Immature natural killer cell (primary cell): ENCODE data around the gene FOXL1. TPM values are rescaled to one million over a fixed set of nuclear protein-coding genes. Genes with fewer than 3 reads are reported as not detected.

Experiments used
- DNase-seq, 3 donors: peaks; one replicate each; pipeline ENCODE4 v3.0.0; 2022; ENCODE audit warnings: mixed read lengths in 1 of 3
- H3K27ac Mint-ChIP-seq, 6 donors: one replicate each; pipeline ENCODE4 v1.8.0; 2020; ENCODE audit warnings: mixed read lengths in 6 of 6, mild to moderate bottlenecking in 5 of 6, inconsistent platforms in 4 of 6, moderate library complexity in 3 of 6
- H3K27me3 Mint-ChIP-seq, 3 donors: one replicate each; pipeline ENCODE4 v1.8.0; 2020 to 2021; ENCODE audit warnings: low read depth in 3 of 3, mild to moderate bottlenecking in 3 of 3, mixed read lengths in 3 of 3, moderate library complexity in 3 of 3, inconsistent platforms in 1 of 3
- H3K36me3 Mint-ChIP-seq, 3 donors: one replicate each; pipeline ENCODE4 v1.8.0; 2020; ENCODE audit warnings: mixed read lengths in 3 of 3, inconsistent platforms in 2 of 3, mild to moderate bottlenecking in 2 of 3
- H3K4me1 Mint-ChIP-seq, 2 donors: one replicate each; pipeline ENCODE4 v1.8.0; 2020; ENCODE audit warnings: inconsistent platforms in 2 of 2, mild to moderate bottlenecking in 2 of 2, mixed read lengths in 2 of 2, moderate library complexity in 1 of 2
- H3K4me3 Mint-ChIP-seq, 5 donors: one replicate each; pipeline ENCODE4 v1.8.0; 2020; ENCODE audit warnings: mild to moderate bottlenecking in 5 of 5, mixed read lengths in 5 of 5, inconsistent platforms in 3 of 5, moderate library complexity in 3 of 5
- H3K9me3 Mint-ChIP-seq, 6 donors: one replicate each; pipeline ENCODE4 v1.8.0; 2020; ENCODE audit warnings: mild to moderate bottlenecking in 6 of 6, mixed read lengths in 6 of 6, inconsistent platforms in 4 of 6, moderate library complexity in 3 of 6
- polyA plus RNA-seq, 3 donors: library from polyadenylated mRNA; unstranded; fragments of 300-500 nt; fragmentation: Illumina TruSeq; gene quantifications; one replicate each; pipeline ENCODE4 v1.2.3, GENCODE V29; 2021

Gene FOXL1
- not detected for polyA plus RNA-seq

GRCh38 chr16:86578061-86578599 is at the start of gene FOXL1:
Gene FOXL1, plus strand, starts transcription at chr16:86578549. Its CDS starts 175 bp downstream, at chr16:86578724.
- Mint-ChIP-seq H3K36me3 (no peaks in the 10 kb centered on the region), H3K4me3 (peak within 1 kb of the TSS in 1 of 5 donors; percentile 40), H3K27ac (no peak within 1 kb of the TSS), H3K27me3 (peaks cover 14 to 40% (median 27%) of the 10 kb centered on the region in 3 donors), H3K4me1 (peaks cover 6 to 14% of the 10 kb centered on the region in 2 donors), H3K9me3 (no peaks in the 10 kb centered on the region)
- no peak for DNase-seq

- peaks cover 0 to 18% (median 6%) of the 10 kb centered on the region in 3 donors for H3K36me3 Mint-ChIP-seq
- no peak overlapping the region for H3K27ac Mint-ChIP-seq
- H3K4me1 Mint-ChIP-seq: no peaks in the 10 kb centered on the region
- H3K27me3 Mint-ChIP-seq: peaks cover 0 to 2% (median 0%) of the 10 kb centered on the region in 3 donors
- no peak for DNase-seq
- no peak overlapping the region for H3K4me3 Mint-ChIP-seq
- H3K9me3 Mint-ChIP-seq: peaks cover 0 to 2% (median 0%) of the 10 kb centered on the region in 6 donors
Observed at GRCh38 chr16:86529160-86529559, 49.2 kb upstream of the FOXL1 start.

- H3K27me3 Mint-ChIP-seq: peaks cover 0 to 2% (median 0%) of the 10 kb centered on the region in 3 donors
- H3K4me3 Mint-ChIP-seq: no peak overlapping the region
- peaks cover under 1 to 18% (median 6%) of the 10 kb centered on the region in 3 donors for H3K36me3 Mint-ChIP-seq
- no peak for DNase-seq
- no peaks in the 10 kb centered on the region for H3K4me1 Mint-ChIP-seq
- H3K9me3 Mint-ChIP-seq: peaks cover 0 to 2% (median 0%) of the 10 kb centered on the region in 6 donors
- H3K27ac Mint-ChIP-seq: no peak overlapping the region
Observed at GRCh38 chr16:86530251-86531190, 47.8 kb upstream of the FOXL1 start.

DNA sequence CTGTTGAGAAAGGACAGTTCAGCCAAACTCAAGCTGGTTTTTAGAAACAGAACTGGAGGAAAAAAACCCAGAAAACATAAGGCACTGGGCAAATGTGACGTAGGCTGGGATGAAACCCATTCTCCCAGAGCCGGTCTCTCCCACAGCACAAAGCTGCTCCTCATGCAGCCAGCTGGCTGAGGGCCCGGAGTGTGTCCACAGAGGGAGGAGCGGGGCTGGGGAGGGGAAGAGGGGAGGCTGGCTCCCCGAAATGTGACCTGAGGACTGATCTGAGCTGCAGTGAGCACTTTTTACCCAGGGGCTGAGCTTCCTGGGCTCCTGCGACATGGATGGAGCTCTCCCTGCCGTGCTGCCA is 47.2 kb upstream of the FOXL1 start:
- H3K36me3 Mint-ChIP-seq: peaks cover 4 to 18% (median 10%) of the 10 kb centered on the region in 3 donors
- no peak overlapping the region for H3K27ac Mint-ChIP-seq
- H3K4me1 Mint-ChIP-seq: no peaks in the 10 kb centered on the region
- peaks cover 0 to 2% (median 0%) of the 10 kb centered on the region in 6 donors for H3K9me3 Mint-ChIP-seq
- no peak overlapping the region for H3K4me3 Mint-ChIP-seq
- H3K27me3 Mint-ChIP-seq: peaks cover 0 to 2% (median 0%) of the 10 kb centered on the region in 3 donors
- no peak for DNase-seq

DNA sequence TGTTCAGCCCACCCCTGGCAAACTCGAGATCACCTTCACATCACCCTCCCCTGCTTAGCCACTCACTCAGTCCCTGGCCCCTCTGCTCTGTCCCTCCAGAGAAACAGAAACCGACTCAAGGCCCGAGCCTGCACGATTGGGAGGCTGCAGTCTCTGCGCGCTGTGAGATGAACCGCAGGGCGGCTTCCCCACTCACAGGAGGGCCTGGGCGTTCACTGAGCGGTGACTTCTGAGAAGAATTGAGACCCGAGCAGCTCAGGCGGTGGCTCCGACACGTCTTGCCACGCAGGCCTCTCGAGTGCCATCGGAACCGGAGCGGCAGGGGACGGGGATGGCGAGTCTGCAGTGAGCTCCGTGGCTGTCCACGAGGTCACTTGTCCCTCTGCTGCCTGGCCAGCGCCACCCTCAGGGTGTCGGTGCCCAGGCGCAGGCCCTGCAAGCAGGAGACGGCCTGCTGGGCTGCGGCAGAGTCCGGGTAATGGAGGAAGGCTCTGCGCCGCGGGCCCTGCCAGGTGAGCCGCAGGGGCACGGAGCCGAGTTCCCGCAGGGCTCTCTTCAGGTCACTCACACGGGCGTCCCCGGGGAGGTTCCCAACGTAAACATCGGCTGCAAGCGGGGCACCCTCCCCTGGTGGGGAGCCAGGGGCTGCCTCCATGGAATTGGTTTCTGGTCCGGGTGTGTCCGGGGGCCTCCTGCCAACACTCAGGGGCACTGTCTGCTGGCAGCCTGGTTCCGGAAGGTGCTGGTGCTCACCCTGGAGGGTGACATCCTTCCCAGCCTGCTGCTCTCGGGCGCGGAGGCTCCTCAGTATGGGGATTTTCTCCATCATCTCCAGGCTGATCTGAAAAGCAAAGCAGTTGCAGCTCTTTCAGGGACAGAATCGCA is 46.5 kb upstream of the FOXL1 start:
- no peaks in the 10 kb centered on the region for H3K4me1 Mint-ChIP-seq
- DNase-seq: no peak
- H3K36me3 Mint-ChIP-seq: peaks cover 6 to 18% (median 17%) of the 10 kb centered on the region in 3 donors
- H3K27me3 Mint-ChIP-seq: peaks cover 0 to 2% (median 2%) of the 10 kb centered on the region in 3 donors
- peaks cover 0 to 2% (median 0%) of the 10 kb centered on the region in 6 donors for H3K9me3 Mint-ChIP-seq
- H3K4me3 Mint-ChIP-seq: no peak overlapping the region
- no peak overlapping the region for H3K27ac Mint-ChIP-seq

- no peak overlapping the region for H3K4me3 Mint-ChIP-seq
- no peak overlapping the region for H3K27ac Mint-ChIP-seq
- peaks cover 0 to 2% (median 2%) of the 10 kb centered on the region in 3 donors for H3K27me3 Mint-ChIP-seq
- no peak for DNase-seq
- peaks cover 0 to 2% (median 0%) of the 10 kb centered on the region in 6 donors for H3K9me3 Mint-ChIP-seq
- no peaks in the 10 kb centered on the region for H3K4me1 Mint-ChIP-seq
- peaks cover 11 to 23% (median 18%) of the 10 kb centered on the region in 3 donors for H3K36me3 Mint-ChIP-seq
Observed at GRCh38 chr16:86532526-86532815, 45.9 kb upstream of the FOXL1 start.

GRCh38 chr16:86533076-86533475 is 45.3 kb upstream of the FOXL1 start:
- Mint-ChIP-seq H3K4me3 (no peak overlapping the region), H3K36me3 (peaks cover 11 to 23% (median 18%) of the 10 kb centered on the region in 3 donors), H3K27ac (no peak overlapping the region), H3K9me3 (no peaks in the 10 kb centered on the region), H3K4me1 (no peaks in the 10 kb centered on the region), H3K27me3 (peaks cover 0 to 2% (median 2%) of the 10 kb centered on the region in 3 donors)
- DNase-seq: no peak

DNA sequence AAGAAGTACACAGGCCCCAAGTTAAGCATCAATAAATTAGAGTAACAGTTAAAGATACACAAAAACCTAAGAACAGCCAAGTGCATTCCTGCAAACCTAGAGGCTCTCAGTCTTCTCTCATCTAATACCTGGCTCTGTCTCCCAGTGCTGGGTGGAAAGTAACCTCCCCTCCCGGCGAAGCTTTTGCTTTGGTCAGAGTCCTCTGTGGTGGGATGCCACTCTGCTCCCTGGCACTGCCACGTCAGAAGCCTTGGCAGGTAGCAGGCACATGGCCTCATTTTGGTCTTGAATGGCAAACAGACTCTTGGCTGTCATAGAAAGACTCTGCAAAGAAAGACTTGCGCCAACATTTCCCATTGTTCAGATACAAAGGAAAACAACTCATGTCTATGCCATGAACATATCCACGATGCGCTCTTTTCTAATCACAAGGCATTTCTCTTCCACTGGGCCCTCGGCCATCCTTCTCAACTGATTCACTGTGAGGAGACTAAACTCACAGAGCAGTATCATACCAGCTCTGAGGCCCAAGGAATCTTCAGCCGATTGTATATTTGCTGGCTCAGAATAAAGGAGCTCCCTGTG is 44.5 kb upstream of the FOXL1 start:
- peaks cover 11 to 27% (median 16%) of the 10 kb centered on the region in 3 donors for H3K36me3 Mint-ChIP-seq
- no peak for DNase-seq
- no peaks in the 10 kb centered on the region for H3K9me3 Mint-ChIP-seq
- no peaks in the 10 kb centered on the region for H3K4me1 Mint-ChIP-seq
- peaks cover 0 to 2% (median 2%) of the 10 kb centered on the region in 3 donors for H3K27me3 Mint-ChIP-seq
- H3K27ac Mint-ChIP-seq: no peak overlapping the region
- no peak overlapping the region for H3K4me3 Mint-ChIP-seq

DNA sequence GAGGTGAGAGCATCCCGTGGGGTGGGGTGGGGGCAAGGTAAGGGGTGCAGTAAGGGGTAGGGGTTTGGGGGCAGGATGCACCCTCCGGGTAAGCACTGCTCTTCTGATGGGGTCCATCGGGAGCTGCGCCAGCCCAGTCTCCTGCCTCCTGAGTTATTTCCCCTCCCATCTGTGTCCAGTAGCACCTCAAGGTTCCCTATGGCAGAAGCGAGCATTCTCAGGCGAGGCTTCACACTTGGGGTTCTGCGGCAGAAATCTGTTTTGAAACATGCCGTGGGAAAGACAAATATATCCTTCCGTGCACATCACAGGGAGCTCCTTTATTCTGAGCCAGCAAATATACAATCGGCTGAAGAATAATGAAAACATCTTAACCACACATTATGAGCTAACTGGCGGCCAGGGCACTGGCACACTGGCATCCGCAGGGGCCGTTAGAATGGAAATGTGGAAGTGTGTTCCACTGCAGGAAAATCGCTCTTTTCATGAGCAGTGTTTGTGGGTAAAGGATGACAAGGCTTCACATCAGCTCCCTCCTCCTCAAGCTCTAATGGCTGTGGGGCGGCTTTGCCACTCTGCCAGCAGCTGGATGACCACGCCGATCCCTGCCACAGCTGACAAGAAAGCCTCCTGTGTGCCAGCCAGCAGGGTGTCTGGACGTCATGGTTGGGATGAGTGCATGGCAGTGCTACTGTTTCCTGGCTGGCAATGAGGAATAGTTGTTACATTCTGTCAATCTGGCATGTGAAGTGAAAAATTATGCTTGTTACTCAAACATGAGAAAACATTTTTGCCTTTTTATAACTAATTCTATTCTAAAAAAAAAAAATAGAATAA is 43.4 kb upstream of the FOXL1 start:
- Mint-ChIP-seq H3K4me1 (no peaks in the 10 kb centered on the region), H3K9me3 (no peaks in the 10 kb centered on the region), H3K27ac (no peak overlapping the region), H3K4me3 (no peak overlapping the region), H3K27me3 (peaks cover 0 to 2% (median 0%) of the 10 kb centered on the region in 3 donors), H3K36me3 (peaks cover 10 to 37% (median 11%) of the 10 kb centered on the region in 3 donors)
- DNase-seq: no peak

GRCh38 chr16:86536621-86537020 is 41.7 kb upstream of the FOXL1 start:
- Mint-ChIP-seq H3K27ac (no peak overlapping the region), H3K9me3 (no peaks in the 10 kb centered on the region), H3K4me3 (no peak overlapping the region), H3K36me3 (peaks cover 4 to 51% (median 11%) of the 10 kb centered on the region in 3 donors), H3K27me3 (peaks cover 0 to 2% (median 0%) of the 10 kb centered on the region in 3 donors), H3K4me1 (no peaks in the 10 kb centered on the region)
- no peak for DNase-seq

DNA sequence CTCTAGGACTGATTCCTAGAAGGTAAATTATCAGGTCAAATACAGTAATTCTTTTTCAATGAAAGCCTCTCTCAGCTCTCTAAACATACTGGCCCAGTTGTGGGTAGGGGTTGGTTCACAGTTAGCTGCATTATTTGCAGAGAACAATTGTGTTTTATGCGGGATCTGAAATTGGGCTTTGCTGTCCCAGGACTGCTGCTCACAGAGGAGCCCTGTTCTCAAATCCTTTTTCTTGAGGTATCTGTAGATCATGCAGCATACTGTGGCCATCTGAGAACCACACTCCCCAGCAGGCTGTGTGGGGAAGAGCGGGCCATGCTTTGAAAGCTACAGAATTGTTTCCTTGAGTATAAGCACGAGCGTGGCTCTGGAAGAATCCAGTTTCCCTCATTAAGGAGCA is 40.9 kb upstream of the FOXL1 start:
- Mint-ChIP-seq H3K4me1 (no peaks in the 10 kb centered on the region), H3K4me3 (no peak overlapping the region), H3K9me3 (no peaks in the 10 kb centered on the region), H3K27ac (no peak overlapping the region), H3K27me3 (peaks cover 0 to 2% (median 0%) of the 10 kb centered on the region in 3 donors), H3K36me3 (peaks cover 4 to 51% (median 16%) of the 10 kb centered on the region in 3 donors)
- no peak for DNase-seq

DNA sequence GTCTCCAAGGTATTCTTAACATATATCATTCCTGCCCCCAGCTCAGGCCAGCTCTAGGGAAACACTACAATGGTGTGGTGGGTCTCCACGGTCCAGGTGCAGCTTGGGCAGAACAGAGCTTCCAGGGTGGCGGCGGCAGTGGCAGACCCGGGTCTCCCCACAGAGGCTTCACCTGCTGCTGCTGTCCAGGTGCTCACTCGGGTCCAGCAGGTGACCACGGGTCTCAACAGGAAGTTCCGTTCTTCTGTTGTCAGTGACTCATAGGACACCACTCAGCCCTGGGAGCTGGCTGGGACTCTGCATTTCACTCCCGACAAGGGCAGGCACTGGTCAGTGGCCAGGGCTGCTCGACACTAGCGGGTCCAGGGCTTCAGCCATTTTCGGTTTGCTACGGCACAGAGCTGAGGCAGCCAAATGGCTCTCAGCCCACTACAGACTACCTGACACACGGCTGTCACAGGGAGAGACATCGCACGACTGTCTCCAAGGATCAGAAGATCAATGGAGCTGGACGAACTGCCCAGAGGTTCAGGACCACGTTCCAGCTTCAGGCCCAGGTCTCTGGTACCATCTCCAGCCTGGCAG is 40.1 kb upstream of the FOXL1 start:
- Mint-ChIP-seq H3K27ac (no peak overlapping the region), H3K27me3 (peaks cover 0 to 2% (median 0%) of the 10 kb centered on the region in 3 donors), H3K36me3 (peaks cover 9 to 51% (median 21%) of the 10 kb centered on the region in 3 donors), H3K9me3 (no peaks in the 10 kb centered on the region), H3K4me1 (no peaks in the 10 kb centered on the region), H3K4me3 (no peak overlapping the region)
- DNase-seq: no peak
